LHCN-M2 (cell line): ENCODE data around the gene TRPM5. TPM values are rescaled to one million over a fixed set of nuclear protein-coding genes. Genes with fewer than 3 reads are reported as not detected.

Experiments used
- DNase-seq: peaks from one replicate; pipeline ENCODE4 v3.0.0-alpha.2; 2012; ENCODE audit warnings: low read depth
- total RNA-seq: library from RNA; depleted of rRNA; stranded (reverse); fragments of >200 nt; gene quantifications from 2 replicates; pipeline ENCODE4 v1.2.3, GENCODE V29; 2014

The TRPM5 gene
- total RNA-seq, 1 experiment from 2014 or later: not detected

GRCh38 chr11:2459016-2459725, 14.9 kb upstream of the TRPM5 start:
- no peak for DNase-seq

GRCh38 chr11:2458321-2458720, 14.0 kb upstream of the TRPM5 start:
- DNase-seq: no peak

- DNase-seq: no peak
Measured at GRCh38 chr11:2453436-2453835, 9.1 kb upstream of the TRPM5 start.

- DNase-seq: no peak
Measured at GRCh38 chr11:2452321-2453012, 8.2 kb upstream of the TRPM5 start.

GRCh38 chr11:2451916-2452315, 7.6 kb upstream of the TRPM5 start:
- no peak for DNase-seq

GRCh38 chr11:2451336-2451735, 7.0 kb upstream of the TRPM5 start:
- DNase-seq: no peak

GRCh38 chr11:2450321-2451041, 6.2 kb upstream of the TRPM5 start:
- no peak for DNase-seq

GRCh38 chr11:2449548-2450320, 5.4 kb upstream of the TRPM5 start:
- no peak for DNase-seq

GRCh38 chr11:2448661-2449547, 4.6 kb upstream of the TRPM5 start:
- no peak for DNase-seq

- DNase-seq: no peak
Measured at GRCh38 chr11:2447951-2448650, 3.8 kb upstream of the TRPM5 start.

- no peak for DNase-seq
Measured at GRCh38 chr11:2447253-2447950, 3.1 kb upstream of the TRPM5 start.

- DNase-seq: no peak
Measured at GRCh38 chr11:2446590-2447252, 2.4 kb upstream of the TRPM5 start.

GRCh38 chr11:2445746-2446551, 1.6 kb upstream of the TRPM5 start:
- no peak for DNase-seq

- no peak for DNase-seq
Measured at GRCh38 chr11:2444821-2445745, 769 bp upstream of the TRPM5 start, which contains the start of gene KCNQ1. Gene KCNQ1 (plus strand): TSS chr11:2445008. CDS start chr11:2445099, 91 bp downstream.

GRCh38 chr11:2443406-2443805, 908 bp downstream of the TRPM5 start:
- DNase-seq: no peak

- no peak for DNase-seq
Measured at GRCh38 chr11:2442589-2442988, 1.7 kb downstream of the TRPM5 start.

- no peak for DNase-seq
Measured at GRCh38 chr11:2441171-2441570, 3.1 kb downstream of the TRPM5 start.
